Measurements from ENCODE around the gene PRG2. TPM values are rescaled to one million over a fixed set of nuclear protein-coding genes. Genes with fewer than 3 reads are reported as not detected.
A peak's percentile ranks its signal among the peaks of the same experiment; 100 is the strongest.

The PRG2 gene
- total RNA-seq, 1 donor from 2014 or later: not detected

DNA sequence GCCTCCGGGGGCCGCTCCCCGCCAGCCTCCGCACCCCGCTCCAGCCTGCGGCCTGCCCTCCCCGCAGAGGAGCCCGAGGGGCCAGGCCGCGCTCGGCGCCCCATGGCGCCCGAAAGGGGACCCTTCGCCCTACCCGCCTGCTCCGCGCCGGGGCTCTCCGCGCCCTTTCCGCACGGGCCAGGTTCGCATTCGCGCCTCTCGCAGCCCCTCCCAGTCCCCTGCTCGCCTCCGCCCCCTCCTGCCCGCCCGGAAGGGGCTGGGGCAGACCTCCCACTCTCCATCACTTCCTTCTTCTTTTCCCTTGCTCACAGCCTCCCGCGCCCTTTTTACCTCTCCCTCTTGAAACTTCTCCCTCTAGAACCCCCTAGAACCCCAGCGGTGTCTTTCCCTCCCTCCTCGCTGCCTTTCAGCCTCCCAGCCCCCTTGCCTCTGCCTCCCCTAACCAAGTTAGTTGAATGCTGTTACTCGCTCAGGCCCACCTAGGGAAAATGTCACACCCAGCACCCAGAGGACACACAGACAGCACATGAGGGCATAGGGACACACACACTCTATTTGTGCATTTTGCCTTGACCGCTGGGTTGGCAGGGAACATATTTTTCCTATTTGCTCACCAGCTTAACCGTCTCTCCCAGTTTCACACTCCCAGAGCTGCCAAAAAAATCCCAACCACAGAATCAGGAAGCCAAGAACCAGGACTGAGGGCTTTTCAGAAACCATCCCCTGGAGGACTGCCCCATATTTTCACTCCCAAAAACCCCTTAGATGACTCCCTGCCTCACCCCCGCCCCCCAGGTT, 36.7 kb upstream of the PRG2 start, which contains the start of gene SLC43A3:
SLC43A3 (minus strand) TSS at position 193 of the 798 bp plus-strand sequence. CDS start 949 bp downstream, outside the sequence.
- H3K4me1 ChIP-seq: peaks cover 66% of the 10 kb centered on the region
- ATAC-seq: peak; percentile 84 to 85
- TF ChIP-seq, protein P1, sequence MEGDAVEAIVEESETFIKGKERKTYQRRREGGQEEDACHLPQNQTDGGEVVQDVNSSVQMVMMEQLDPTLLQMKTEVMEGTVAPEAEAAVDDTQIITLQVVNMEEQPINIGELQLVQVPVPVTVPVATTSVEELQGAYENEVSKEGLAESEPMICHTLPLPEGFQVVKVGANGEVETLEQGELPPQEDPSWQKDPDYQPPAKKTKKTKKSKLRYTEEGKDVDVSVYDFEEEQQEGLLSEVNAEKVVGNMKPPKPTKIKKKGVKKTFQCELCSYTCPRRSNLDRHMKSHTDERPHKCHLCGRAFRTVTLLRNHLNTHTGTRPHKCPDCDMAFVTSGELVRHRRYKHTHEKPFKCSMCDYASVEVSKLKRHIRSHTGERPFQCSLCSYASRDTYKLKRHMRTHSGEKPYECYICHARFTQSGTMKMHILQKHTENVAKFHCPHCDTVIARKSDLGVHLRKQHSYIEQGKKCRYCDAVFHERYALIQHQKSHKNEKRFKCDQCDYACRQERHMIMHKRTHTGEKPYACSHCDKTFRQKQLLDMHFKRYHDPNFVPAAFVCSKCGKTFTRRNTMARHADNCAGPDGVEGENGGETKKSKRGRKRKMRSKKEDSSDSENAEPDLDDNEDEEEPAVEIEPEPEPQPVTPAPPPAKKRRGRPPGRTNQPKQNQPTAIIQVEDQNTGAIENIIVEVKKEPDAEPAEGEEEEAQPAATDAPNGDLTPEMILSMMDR (IDR thresholded peaks at IDR 0.05): no peak
- H3K9me3 ChIP-seq: no peaks in the 10 kb centered on the region
- peaks cover 31% of the 10 kb centered on the region for H3K36me3 ChIP-seq
- peak within 1 kb of the TSS; percentile 64 for H3K4me3 ChIP-seq
- H3K27ac ChIP-seq: peak within 1 kb of the TSS; percentile 96
- no peaks in the 10 kb centered on the region for H3K27me3 ChIP-seq (ENCODE audit: low read depth)
- intact Hi-C loops (cut with DNase I): no loop called here
- peak; percentile 80 for DNase-seq

DNA sequence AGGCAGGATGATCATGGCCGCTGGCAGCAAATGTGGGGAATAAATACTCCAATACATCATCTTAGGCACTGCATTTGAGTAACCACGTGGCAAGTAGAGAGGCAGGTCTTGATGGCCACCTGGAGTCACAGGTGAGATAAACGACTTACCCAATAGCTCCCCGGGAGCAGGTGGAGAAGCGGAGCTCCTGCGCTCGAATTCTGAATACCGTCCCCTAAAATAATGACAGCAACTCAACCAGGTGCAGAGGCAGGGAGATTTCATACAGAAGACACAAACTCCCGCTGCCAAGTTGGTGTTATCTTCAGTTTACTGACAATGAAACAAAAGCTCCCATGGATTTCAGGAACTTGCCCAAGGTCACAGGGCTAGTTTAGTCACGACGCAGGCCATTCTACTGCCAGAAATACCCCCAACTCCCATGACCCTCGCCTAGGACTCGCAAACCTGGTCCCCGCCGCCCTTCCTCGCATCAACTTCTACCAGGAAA, 36.0 kb upstream of the PRG2 start:
- ATAC-seq (peak; percentile 9 to 45), DNase-seq (no peak)
- intact Hi-C loops (cut with DNase I): no loop called here

DNA sequence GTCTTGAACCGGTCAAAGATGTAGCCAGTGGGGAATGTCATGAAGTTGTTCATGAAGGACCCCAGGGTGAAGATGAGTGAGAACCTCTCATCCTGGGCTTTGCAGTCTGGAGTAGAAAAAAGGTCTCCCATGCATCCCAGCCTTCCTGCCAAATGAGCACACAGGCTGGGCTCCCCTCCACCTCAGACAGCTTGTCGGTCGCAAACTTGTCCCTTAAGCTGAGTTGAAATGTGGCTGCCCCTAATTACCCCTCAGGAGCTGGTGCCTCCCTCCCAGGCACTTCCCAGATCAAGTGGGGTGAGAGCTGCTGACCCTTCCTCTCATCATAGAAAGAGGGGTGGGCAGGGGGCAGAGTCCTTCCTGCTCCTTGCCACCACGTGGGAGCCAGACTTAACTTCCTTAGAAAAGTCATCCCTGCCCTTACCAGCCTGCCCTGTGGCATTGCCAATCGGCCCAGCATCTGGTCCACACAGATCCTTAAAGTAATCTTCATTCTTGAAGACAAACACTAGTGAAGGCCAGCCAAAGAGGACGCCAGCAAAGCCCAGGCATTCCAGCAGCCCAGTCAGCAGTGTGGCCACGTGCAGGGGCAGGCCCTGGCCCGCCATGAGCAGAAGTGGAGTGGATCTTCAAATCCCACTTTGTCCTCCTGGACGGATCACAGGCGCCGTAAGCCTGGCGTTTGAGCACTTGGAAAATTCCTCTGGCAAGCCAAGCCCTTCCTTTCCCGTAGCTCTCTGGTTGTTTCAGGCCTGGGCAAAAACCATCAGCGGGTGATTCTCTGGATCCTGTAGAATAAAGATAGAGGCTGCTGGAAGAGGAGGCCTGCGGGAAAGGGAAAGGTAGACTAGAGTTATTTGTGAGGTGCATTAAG, 35.4 kb upstream of the PRG2 start:
- H3K36me3 ChIP-seq: peaks cover 41% of the 10 kb centered on the region
- ATAC-seq (peak; percentile 70 to 74), DNase-seq (peak; percentile 82)
- peaks cover 54% of the 10 kb centered on the region for H3K4me1 ChIP-seq
- intact Hi-C loops (cut with DNase I): no loop called here
- TF ChIP-seq, protein P1 (IDR thresholded peaks at IDR 0.05): no peak
- peak overlapping the region; percentile 64 for H3K4me3 ChIP-seq
- H3K27ac ChIP-seq: peak overlapping the region; percentile 96
- no peaks in the 10 kb centered on the region for H3K9me3 ChIP-seq
- H3K27me3 ChIP-seq (ENCODE audit: low read depth): no peaks in the 10 kb centered on the region

More for the DNA sequence above, 36.0 kb upstream of the PRG2 start:
- Histone ChIP-seq H3K27ac (peak overlapping the region; percentile 96), H3K27me3 (ENCODE audit: low read depth) (no peaks in the 10 kb centered on the region), H3K4me1 (peaks cover 61% of the 10 kb centered on the region), H3K4me3 (peak overlapping the region; percentile 64), H3K9me3 (no peaks in the 10 kb centered on the region), H3K36me3 (peaks cover 34% of the 10 kb centered on the region)
- TF ChIP-seq, protein P1 (IDR thresholded peaks at IDR 0.05): no peak

DNA sequence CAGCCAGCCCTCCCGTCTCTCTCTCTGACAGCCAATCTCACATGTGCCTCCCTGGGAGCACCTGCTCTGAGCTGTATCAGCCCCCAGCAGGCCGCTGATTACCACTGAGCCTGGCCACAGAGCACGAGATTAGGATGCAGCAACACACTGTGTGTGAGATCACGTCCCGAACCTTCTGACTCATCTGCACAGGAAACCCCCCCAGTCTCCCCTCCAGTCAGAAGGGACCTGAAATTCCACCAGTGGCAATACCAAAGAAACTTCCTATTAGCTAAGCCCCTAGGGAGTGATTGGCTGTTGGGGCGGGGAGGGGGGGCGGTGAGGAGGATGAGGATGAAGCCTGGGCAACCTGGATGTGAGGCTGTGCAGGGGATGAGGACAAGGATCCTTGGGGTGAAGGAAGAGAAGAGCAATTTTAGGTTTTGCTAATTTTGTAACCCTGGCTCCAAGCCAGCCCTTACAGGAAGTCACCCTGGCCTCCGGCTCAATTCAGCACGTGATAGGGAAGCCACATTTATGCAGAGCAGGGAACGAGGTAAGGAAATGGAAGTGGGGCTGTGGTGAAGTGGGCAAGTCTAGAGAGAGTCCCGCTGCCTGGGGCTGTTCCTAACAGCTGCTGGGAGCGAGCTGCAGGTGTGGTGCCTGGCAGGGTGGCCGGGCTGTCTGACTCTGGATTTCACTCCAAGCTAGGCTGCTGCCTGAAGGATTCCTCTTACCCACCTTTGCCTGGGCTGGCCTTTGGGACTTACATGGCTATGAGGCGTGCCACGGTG, 34.5 kb upstream of the PRG2 start:
- Histone ChIP-seq H3K4me1 (peaks cover 54% of the 10 kb centered on the region), H3K27ac (peak overlapping the region; percentile 96), H3K36me3 (peaks cover 49% of the 10 kb centered on the region), H3K4me3 (peak overlapping the region; percentile 64), H3K27me3 (ENCODE audit: low read depth) (no peaks in the 10 kb centered on the region), H3K9me3 (no peaks in the 10 kb centered on the region)
- TF ChIP-seq, protein P1 (IDR thresholded peaks at IDR 0.05): no peak
- intact Hi-C loops (cut with DNase I): no loop called here
- DNase-seq (peak; percentile 76), ATAC-seq (peak; percentile 54 to 67)
